WTC11 (cell line): ENCODE measurements around the gene RGS12. TPM values are rescaled to one million over a fixed set of nuclear protein-coding genes. Genes with fewer than 3 reads are reported as not detected.

Experiments
- ATAC-seq: fragments of 200-7000 bp; cut with Tn5 transposase; 2 replicates; pipeline ENCODE4 v1.10.0; 2021; ENCODE audit warnings: mild to moderate bottlenecking, moderate library complexity
- CTCF ChIA-PET: fragments of 300-600 bp; sonication (Branson Sonifier 250); formaldehyde crosslinking; loops from one replicate; lab custom pipeline; 2021; ENCODE audit warnings: antibody characterized with exemption; lab: Charles Lee
- POLR2A ChIA-PET: fragments of 350-600 bp; sonication (Branson Sonifier 250); formaldehyde crosslinking; loops from one replicate; lab custom pipeline; 2021; ENCODE audit warnings: antibody characterized with exemption; lab: Charles Lee
- DNase-seq: peaks from one replicate; pipeline ENCODE4 v3.0.0; 2021; ENCODE audit warnings: low spot score
- H3K27ac Mint-ChIP-seq: 2 replicates; pipeline ENCODE4 v1.8.0; 2021; ENCODE audit warnings: mixed read lengths
- H3K27me3 Mint-ChIP-seq: 2 replicates; pipeline ENCODE4 v1.8.0; 2021; ENCODE audit warnings: low read depth, mild to moderate bottlenecking, moderate library complexity, mixed read lengths
- H3K36me3 Mint-ChIP-seq: 2 replicates; pipeline ENCODE4 v1.8.0; 2021; ENCODE audit warnings: mixed read lengths
- H3K4me1 Mint-ChIP-seq: 2 replicates; pipeline ENCODE4 v1.8.0; 2022; ENCODE audit warnings: mixed read lengths
- H3K4me3 Mint-ChIP-seq: 2 replicates; pipeline ENCODE4 v1.8.0; 2021; ENCODE audit warnings: mild to moderate bottlenecking, moderate library complexity, mixed read lengths
- H3K9me3 Mint-ChIP-seq: 2 replicates; pipeline ENCODE4 v1.8.0; 2021; ENCODE audit warnings: mixed read lengths
- CBFB ChIP-seq: sonication (generic); formaldehyde crosslinking; IDR thresholded peaks from 2 replicates; pipeline ENCODE4 v1.8.1; 2022; ENCODE audit warnings: mild to moderate bottlenecking, low read depth, missing genetic modification reagents
- HMGA2 ChIP-seq: fragments of 250-450 bp; sonication (Bioruptor Pico); IDR thresholded peaks from 2 replicates; pipeline ENCODE4 v1.4.0; 2021; ENCODE audit warnings: mild to moderate bottlenecking, moderate library complexity
- ZNF416 ChIP-seq: fragments of 250-450 bp; sonication (Bioruptor Pico); IDR thresholded peaks from 2 replicates; pipeline ENCODE4 v1.9.0; 2021; ENCODE audit warnings: mild to moderate bottlenecking, inconsistent platforms
- total RNA-seq: library from RNA; stranded (reverse); gene quantifications from 3 replicates; pipeline ENCODE4 v1.2.3, GENCODE V29; 2021
- TF ChIP-seq, protein P1 (sequence below): sonication (generic); formaldehyde crosslinking; IDR thresholded peaks from 2 replicates; pipeline ENCODE4 v1.8.0; 2023; ENCODE audit warnings: missing genetic modification reagents, mild to moderate bottlenecking, borderline replicate concordance
- TF ChIP-seq, protein P2 (sequence below): sonication (generic); formaldehyde crosslinking; IDR thresholded peaks from 2 replicates; pipeline ENCODE4 v1.8.0; 2022; ENCODE audit warnings: mild to moderate bottlenecking, missing genetic modification reagents
- TF ChIP-seq, protein P3 (sequence below): sonication (generic); formaldehyde crosslinking; IDR thresholded peaks from 2 replicates; pipeline ENCODE4 v1.8.0; 2022; ENCODE audit warnings: missing genetic modification reagents

RGS12 gene
- total RNA-seq, 1 experiment from 2014 or later = 21.0 TPM

DNA sequence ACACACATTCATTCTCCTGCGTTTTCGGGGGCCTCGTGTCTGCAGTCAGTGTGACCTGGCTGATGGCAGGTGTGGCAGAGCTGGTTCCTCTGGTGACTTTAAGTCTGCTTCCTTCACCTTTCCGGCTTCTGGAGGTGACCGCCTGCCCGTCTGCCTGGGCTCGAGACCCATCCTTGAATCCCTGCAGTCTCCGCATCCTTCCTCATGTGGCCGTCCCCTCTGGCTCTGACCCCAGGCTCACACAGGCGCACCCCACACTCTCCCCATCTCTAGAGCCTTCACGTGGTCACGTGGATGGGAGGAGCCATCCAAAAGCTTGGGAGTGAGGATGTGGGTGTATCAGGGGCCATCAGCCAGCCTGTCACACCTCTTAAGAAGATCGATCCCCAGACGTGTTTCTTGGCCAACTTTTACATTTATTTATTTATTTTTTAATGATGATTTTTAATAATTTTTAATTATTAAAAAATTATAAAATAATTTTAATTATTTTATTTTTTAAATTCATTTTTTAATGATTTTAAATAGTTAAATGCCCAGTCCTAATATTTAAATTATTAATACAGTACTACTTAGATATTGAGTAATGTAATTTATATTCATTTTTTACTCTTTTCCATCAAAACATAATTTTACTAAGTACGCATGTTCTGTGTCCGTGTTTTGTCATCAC lies 20.9 kb downstream of the RGS12 start:
- Mint-ChIP-seq H3K4me1 (peaks cover 6% of the 10 kb centered on the region), H3K27ac (peak overlapping the region; percentile 52; the same call in 1 of the 2 replicates), H3K9me3 (no peaks in the 10 kb centered on the region), H3K27me3 (no peaks in the 10 kb centered on the region)
- ATAC-seq = no peak
- CTCF ChIA-PET = interaction anchor here (1.2 to 1.5 kb wide), 2 partner anchors 10 to 121 kb away, joined by 3 to 5 read pairs; no protein-coding TSS in a partner anchor
- peak; percentile 100 for TF ChIP-seq HMGA2 (CRISPR knock-in tag)
- TF ChIP-seq, protein P1, sequence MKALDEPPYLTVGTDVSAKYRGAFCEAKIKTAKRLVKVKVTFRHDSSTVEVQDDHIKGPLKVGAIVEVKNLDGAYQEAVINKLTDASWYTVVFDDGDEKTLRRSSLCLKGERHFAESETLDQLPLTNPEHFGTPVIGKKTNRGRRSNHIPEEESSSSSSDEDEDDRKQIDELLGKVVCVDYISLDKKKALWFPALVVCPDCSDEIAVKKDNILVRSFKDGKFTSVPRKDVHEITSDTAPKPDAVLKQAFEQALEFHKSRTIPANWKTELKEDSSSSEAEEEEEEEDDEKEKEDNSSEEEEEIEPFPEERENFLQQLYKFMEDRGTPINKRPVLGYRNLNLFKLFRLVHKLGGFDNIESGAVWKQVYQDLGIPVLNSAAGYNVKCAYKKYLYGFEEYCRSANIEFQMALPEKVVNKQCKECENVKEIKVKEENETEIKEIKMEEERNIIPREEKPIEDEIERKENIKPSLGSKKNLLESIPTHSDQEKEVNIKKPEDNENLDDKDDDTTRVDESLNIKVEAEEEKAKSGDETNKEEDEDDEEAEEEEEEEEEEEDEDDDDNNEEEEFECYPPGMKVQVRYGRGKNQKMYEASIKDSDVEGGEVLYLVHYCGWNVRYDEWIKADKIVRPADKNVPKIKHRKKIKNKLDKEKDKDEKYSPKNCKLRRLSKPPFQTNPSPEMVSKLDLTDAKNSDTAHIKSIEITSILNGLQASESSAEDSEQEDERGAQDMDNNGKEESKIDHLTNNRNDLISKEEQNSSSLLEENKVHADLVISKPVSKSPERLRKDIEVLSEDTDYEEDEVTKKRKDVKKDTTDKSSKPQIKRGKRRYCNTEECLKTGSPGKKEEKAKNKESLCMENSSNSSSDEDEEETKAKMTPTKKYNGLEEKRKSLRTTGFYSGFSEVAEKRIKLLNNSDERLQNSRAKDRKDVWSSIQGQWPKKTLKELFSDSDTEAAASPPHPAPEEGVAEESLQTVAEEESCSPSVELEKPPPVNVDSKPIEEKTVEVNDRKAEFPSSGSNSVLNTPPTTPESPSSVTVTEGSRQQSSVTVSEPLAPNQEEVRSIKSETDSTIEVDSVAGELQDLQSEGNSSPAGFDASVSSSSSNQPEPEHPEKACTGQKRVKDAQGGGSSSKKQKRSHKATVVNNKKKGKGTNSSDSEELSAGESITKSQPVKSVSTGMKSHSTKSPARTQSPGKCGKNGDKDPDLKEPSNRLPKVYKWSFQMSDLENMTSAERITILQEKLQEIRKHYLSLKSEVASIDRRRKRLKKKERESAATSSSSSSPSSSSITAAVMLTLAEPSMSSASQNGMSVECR (CRISPR knock-in tag) = no peak
- TF ChIP-seq, all 79 proteins: peak for 1
- POLR2A ChIA-PET = no interaction called here
- no peak for DNase-seq
- Mint-ChIP-seq H3K36me3 (peaks cover 10% of the 10 kb centered on the region), H3K4me3 (no peak overlapping the region)

DNA sequence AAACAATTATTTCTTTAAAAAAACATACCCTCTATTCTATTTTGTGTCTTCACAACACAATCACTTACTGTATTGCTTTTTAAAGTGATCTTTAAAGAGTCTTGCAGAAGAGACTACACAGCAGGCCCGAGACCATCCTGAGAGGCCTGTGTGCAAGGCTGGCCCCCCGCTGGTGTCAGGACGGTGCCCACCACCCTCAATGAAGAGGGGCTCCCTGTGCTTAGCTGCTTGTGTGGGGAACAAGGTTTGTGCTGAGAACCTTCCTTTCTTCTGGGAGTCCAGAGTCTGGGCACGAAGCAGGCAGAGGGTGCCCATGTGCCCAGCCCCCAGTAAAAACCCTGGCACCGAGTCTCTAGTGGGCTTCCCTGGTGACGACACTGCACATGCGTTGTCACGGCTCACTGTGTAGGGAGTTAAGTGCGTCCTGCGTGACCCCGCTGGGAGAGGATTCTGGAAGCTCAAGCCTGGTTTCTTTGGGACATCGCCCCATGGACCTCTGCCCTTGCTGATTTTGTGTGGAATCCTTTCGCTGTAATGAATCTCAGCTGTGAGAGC lies 22.0 kb downstream of the RGS12 start:
- H3K27ac Mint-ChIP-seq = no peak overlapping the region
- no peaks in the 10 kb centered on the region for H3K9me3 Mint-ChIP-seq
- CTCF ChIA-PET = interaction anchor here (1.3 kb wide), 1 partner anchor 9 kb away, joined by 4 read pairs; no protein-coding TSS in a partner anchor
- peaks cover 3% of the 10 kb centered on the region; the same call in 1 of the 2 replicates for H3K4me1 Mint-ChIP-seq
- peaks cover 10% of the 10 kb centered on the region for H3K36me3 Mint-ChIP-seq
- POLR2A ChIA-PET = no interaction called here
- H3K4me3 Mint-ChIP-seq = no peak overlapping the region
- TF ChIP-seq, protein P2, sequence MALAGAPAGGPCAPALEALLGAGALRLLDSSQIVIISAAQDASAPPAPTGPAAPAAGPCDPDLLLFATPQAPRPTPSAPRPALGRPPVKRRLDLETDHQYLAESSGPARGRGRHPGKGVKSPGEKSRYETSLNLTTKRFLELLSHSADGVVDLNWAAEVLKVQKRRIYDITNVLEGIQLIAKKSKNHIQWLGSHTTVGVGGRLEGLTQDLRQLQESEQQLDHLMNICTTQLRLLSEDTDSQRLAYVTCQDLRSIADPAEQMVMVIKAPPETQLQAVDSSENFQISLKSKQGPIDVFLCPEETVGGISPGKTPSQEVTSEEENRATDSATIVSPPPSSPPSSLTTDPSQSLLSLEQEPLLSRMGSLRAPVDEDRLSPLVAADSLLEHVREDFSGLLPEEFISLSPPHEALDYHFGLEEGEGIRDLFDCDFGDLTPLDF (CRISPR knock-in tag) = no peak
- TF ChIP-seq, protein P1 (CRISPR knock-in tag) = no peak
- TF ChIP-seq, protein P3, sequence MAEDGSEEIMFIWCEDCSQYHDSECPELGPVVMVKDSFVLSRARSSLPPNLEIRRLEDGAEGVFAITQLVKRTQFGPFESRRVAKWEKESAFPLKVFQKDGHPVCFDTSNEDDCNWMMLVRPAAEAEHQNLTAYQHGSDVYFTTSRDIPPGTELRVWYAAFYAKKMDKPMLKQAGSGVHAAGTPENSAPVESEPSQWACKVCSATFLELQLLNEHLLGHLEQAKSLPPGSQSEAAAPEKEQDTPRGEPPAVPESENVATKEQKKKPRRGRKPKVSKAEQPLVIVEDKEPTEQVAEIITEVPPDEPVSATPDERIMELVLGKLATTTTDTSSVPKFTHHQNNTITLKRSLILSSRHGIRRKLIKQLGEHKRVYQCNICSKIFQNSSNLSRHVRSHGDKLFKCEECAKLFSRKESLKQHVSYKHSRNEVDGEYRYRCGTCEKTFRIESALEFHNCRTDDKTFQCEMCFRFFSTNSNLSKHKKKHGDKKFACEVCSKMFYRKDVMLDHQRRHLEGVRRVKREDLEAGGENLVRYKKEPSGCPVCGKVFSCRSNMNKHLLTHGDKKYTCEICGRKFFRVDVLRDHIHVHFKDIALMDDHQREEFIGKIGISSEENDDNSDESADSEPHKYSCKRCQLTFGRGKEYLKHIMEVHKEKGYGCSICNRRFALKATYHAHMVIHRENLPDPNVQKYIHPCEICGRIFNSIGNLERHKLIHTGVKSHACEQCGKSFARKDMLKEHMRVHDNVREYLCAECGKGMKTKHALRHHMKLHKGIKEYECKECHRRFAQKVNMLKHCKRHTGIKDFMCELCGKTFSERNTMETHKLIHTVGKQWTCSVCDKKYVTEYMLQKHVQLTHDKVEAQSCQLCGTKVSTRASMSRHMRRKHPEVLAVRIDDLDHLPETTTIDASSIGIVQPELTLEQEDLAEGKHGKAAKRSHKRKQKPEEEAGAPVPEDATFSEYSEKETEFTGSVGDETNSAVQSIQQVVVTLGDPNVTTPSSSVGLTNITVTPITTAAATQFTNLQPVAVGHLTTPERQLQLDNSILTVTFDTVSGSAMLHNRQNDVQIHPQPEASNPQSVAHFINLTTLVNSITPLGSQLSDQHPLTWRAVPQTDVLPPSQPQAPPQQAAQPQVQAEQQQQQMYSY (CRISPR knock-in tag) = no peak
- no peak for TF ChIP-seq ZNF416 (CRISPR knock-in tag)
- TF ChIP-seq CBFB (CRISPR knock-in tag) = no peak
- no peak for DNase-seq
- no peaks in the 10 kb centered on the region for H3K27me3 Mint-ChIP-seq
- no peak for ATAC-seq
